Lower leg skin (tissue), 4 donors: ENCODE results near the gene LIF. TPM values are rescaled to one million over a fixed set of nuclear protein-coding genes. Genes with fewer than 3 reads are reported as not detected.

Experiments used
- DNase-seq, 2 donors: peaks; one replicate each; pipeline ENCODE4 v3.0.0-alpha.2; 2019; ENCODE audit warnings: low spot score in 2 of 2
- H3K4me3 ChIP-seq: fragments of 200-600 bp; sonication (generic); 2 replicates; pipeline ENCODE4 v1.5.1; 2017; ENCODE audit warnings: mild to moderate bottlenecking, low read depth; ENCODE audit not compliant: poor library complexity, severe bottlenecking
- CTCF ChIP-seq, 3 donors: fragments of 450-650 bp; IDR thresholded peaks; one replicate each; pipeline ENCODE4 v1.5.1; 2016; ENCODE audit warnings: antibody characterized with exemption in 3 of 3, mild to moderate bottlenecking in 3 of 3, moderate library complexity in 2 of 3
- POLR2A ChIP-seq, 2 donors: fragments of 450-650 bp; IDR thresholded peaks; one replicate each; pipeline ENCODE4 v1.6.1; 2016 to 2017; ENCODE audit warnings: antibody characterized with exemption in 2 of 2, mild to moderate bottlenecking in 1 of 2, moderate library complexity in 1 of 2
- WGBS, 2 donors: methylation state at CpG; one replicate each; pipeline ENCODE4 v1.1.5; 2018; 5-methylcytosine and 5-hydroxymethylcytosine counted together
- intact Hi-C: fragments of 100-400 bp; cut with DNase I; formaldehyde crosslinking; loops from one replicate; pipeline ENCODE4 v1.15.0; 2023; ENCODE audit warnings: low total_unique reads
- total RNA-seq, 4 donors: library from RNA; depleted of rRNA; stranded (reverse); fragments of >200 nt; gene quantifications; one replicate each; pipeline ENCODE4 v1.1.0, GENCODE V29; 2016

LIF gene
- total RNA-seq, 4 donors from 2014 or later, result 5.2 to 11.8 (median 7.0) TPM

GRCh38 chr22:30247974-30248373 is 1.4 kb upstream of the LIF start:
- intact Hi-C loops, result no loop called here
- no peak overlapping the region for H3K4me3 ChIP-seq
- DNase-seq, result no peak
- 69 to 81% methylated on average over 12 of the region's 12 CpGs for WGBS, 2 donors
- TF ChIP-seq CTCF (IDR thresholded peaks at IDR 0.05) (no peak), POLR2A (IDR thresholded peaks at IDR 0.05) (no peak)

- intact Hi-C loops, result no loop called here
- DNase-seq, result no peak
- WGBS, 2 donors, result 75 to 81% methylated on average over 11 of the region's 11 CpGs
- TF ChIP-seq CTCF (IDR thresholded peaks at IDR 0.05), result no peak
- no peak for TF ChIP-seq POLR2A (IDR thresholded peaks at IDR 0.05)
- H3K4me3 ChIP-seq, result no peak overlapping the region
These were observed 1.0 kb upstream of the LIF start for GRCh38 chr22:30247561-30247960.

- 20% methylated on average over 15 of the region's 15 CpGs for WGBS, 2 donors
- TF ChIP-seq CTCF (IDR thresholded peaks at IDR 0.05) (no peak), POLR2A (IDR thresholded peaks at IDR 0.05) (no peak)
- DNase-seq, result no peak
- no peak overlapping the region for H3K4me3 ChIP-seq
- intact Hi-C loops, result no loop called here
These were observed 336 bp upstream of the LIF start for GRCh38 chr22:30246814-30247376.

- H3K4me3 ChIP-seq, result no peak overlapping the region
- intact Hi-C loops, result no loop called here
- WGBS, 2 donors, result 56 to 60% methylated on average over 14 to 15 of the region's 15 CpGs
- no peak for DNase-seq
- TF ChIP-seq CTCF (IDR thresholded peaks at IDR 0.05) (no peak), POLR2A (IDR thresholded peaks at IDR 0.05) (no peak)
These were observed 1.2 kb downstream of the LIF start for GRCh38 chr22:30245181-30245984.

- TF ChIP-seq CTCF (IDR thresholded peaks at IDR 0.05) (no peak), POLR2A (IDR thresholded peaks at IDR 0.05) (no peak)
- 90% methylated on average over 5 of the region's 5 CpGs for WGBS, 2 donors
- no peak overlapping the region for H3K4me3 ChIP-seq
- intact Hi-C loops, result no loop called here
- DNase-seq, result no peak
These were observed 1.9 kb downstream of the LIF start for GRCh38 chr22:30244641-30245040.
